Activated T-cell treated with anti-CD3 and anti-CD28 coated beads, Interleukin-2, amount 50 U/mL, for 4 hours (primary cell): Measurements from ENCODE around the gene INO80. TPM values are rescaled to one million over a fixed set of nuclear protein-coding genes. Genes with fewer than 3 reads are reported as not detected.
A peak's percentile ranks its signal among the peaks of the same experiment; 100 is the strongest.

Source experiments
- ATAC-seq, 2 donors: fragments of 200-7000 bp; cut with Tn5 transposase; one replicate each; pipeline ENCODE4 v1.10.0; 2021
- DNase-seq: peaks from one replicate; pipeline ENCODE4 v3.0.0-alpha.2; 2020
- H3K27me3 Mint-ChIP-seq: one replicate; pipeline ENCODE4 v1.8.0; 2021; ENCODE audit warnings: low read depth, mixed read lengths
- H3K36me3 Mint-ChIP-seq: one replicate; pipeline ENCODE4 v1.8.0; 2022; ENCODE audit warnings: mixed read lengths; ENCODE audit not compliant: insufficient read depth
- H3K4me1 Mint-ChIP-seq: one replicate; pipeline ENCODE4 v1.8.0; 2021; ENCODE audit warnings: low read depth, mixed read lengths
- H3K4me3 Mint-ChIP-seq: one replicate; pipeline ENCODE4 v1.8.0; 2021; ENCODE audit warnings: mild to moderate bottlenecking, moderate library complexity, mixed read lengths
- H3K9me3 Mint-ChIP-seq: one replicate; pipeline ENCODE4 v1.8.0; 2021; ENCODE audit warnings: mixed read lengths
- total RNA-seq, 3 donors: library from RNA; stranded (reverse); gene quantifications; one replicate each; pipeline ENCODE4 v1.2.1, GENCODE V29; 2021

INO80 gene
- total RNA-seq, 3 donors from 2014 or later, result 39.2 to 42.0 (median 40.5) TPM

DNA sequence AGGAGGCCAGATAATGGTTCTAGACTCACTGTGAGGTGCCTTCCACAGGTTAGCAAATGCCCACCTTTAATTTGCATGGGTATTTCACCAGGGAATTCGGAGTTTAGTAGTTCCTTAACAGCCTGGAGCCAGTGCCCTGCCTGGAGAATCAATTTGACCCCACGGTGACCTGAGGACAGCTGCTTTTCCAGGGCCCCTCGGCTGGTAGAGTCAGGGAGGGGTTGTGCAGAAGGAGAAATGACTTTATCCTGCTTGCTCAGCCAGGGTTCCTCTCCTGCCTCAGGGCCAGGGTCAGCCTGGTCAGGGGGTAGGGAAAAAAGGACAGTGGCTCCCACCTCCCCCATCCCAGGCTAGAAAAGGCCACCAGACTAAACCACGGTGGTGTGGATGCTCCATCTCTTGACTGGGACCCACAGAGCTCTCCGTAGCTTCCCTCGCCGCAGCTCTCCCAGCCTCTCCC is 175.0 kb downstream of the INO80 start:
- Mint-ChIP-seq H3K36me3 (no peaks in the 10 kb centered on the region), H3K4me1 (peaks cover 38% of the 10 kb centered on the region), H3K4me3 (peak overlapping the region; percentile 62), H3K27me3 (no peaks in the 10 kb centered on the region), H3K9me3 (no peaks in the 10 kb centered on the region)
- DNase-seq (no peak), ATAC-seq (no peak)

DNA sequence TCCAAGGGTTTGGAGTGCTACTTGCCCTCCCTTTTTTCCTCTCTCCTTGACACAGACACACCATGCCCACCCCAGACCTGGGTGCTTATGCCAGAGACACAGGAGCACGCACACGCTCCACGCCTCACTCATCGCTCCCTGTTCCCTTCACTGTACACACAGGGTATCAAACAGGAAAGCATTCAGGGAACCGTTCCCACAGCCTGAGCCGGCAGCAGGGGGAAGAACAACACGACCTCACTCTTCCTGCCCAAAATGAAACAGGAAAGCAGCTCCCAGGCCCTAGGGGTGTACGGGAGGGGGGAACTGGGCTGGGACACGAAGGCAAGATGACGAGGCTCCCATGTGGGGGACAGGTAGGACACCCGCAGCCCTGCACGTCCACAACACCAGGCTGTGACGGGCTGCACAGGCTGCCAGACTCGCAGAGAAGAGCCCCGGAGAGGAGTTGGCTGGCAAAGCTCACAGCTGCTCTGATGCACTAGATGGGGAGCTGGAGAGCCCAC is 175.7 kb downstream of the INO80 start:
- DNase-seq (no peak), ATAC-seq (no peak)
- no peaks in the 10 kb centered on the region for H3K27me3 Mint-ChIP-seq
- H3K4me1 Mint-ChIP-seq, result peaks cover 35% of the 10 kb centered on the region
- peak overlapping the region; percentile 31 for H3K4me3 Mint-ChIP-seq
- no peaks in the 10 kb centered on the region for H3K9me3 Mint-ChIP-seq
- H3K36me3 Mint-ChIP-seq, result no peaks in the 10 kb centered on the region

DNA sequence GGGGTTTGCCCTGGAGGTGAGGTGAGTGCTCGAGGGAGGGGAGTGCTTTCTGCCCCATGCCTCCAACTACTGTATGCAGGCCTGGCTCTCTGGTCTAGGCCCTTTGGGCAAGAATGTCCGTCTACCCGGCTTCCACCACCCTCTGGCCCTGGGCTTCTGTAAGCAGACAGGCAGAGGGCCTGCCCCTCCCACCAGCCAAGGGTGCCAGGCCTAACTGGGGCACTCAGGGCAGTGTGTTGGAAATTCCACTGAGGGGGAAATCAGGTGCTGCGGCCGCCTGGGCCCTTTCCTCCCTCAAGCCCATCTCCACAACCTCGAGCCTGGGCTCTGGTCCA is 177.6 kb downstream of the INO80 start:
- no peak for ATAC-seq
- no peaks in the 10 kb centered on the region for H3K9me3 Mint-ChIP-seq
- no peak overlapping the region for H3K4me3 Mint-ChIP-seq
- peaks cover 2% of the 10 kb centered on the region for H3K27me3 Mint-ChIP-seq
- no peak for DNase-seq
- peaks cover 28% of the 10 kb centered on the region for H3K4me1 Mint-ChIP-seq
- no peaks in the 10 kb centered on the region for H3K36me3 Mint-ChIP-seq

DNA sequence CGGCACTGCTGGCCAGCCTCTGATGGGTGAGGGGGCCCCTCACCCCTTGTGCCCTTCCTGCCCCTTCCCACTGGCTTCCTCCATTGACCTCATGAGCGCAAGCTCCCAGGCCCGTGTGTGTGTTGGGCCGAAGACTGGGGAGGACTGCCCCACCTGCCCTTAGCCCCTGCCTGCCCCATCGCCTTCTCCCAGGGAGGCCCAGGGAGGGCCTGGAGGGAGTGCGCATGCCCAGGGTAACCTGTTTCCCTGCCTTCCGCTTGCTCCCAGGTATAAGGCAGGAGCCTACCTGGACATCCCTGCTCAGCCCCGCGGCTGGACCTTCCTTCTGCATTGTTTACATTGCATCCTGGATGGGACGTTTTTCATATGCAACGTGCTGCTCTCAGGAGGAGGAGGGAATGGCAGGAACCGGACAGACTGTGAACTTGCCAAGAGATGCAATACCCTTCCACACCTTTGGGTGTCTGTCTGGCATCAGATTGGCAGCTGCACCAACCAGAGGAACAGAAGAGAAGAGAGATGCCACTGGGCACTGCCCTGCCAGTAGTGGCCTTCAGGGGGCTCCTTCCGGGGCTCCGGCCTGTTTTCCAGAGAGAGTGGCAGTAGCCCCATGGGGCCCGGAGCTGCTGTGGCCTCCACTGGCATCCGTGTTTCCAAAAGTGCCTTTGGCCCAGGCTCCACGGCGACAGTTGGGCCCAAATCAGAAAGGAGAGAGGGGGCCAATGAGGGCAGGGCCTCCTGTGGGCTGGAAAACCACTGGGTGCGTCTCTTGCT is 178.1 kb downstream of the INO80 start:
- Mint-ChIP-seq H3K27me3 (peaks cover 5% of the 10 kb centered on the region), H3K36me3 (no peaks in the 10 kb centered on the region), H3K9me3 (no peaks in the 10 kb centered on the region), H3K4me1 (peaks cover 23% of the 10 kb centered on the region), H3K4me3 (no peak overlapping the region)
- DNase-seq (no peak), ATAC-seq (no peak)

DNA sequence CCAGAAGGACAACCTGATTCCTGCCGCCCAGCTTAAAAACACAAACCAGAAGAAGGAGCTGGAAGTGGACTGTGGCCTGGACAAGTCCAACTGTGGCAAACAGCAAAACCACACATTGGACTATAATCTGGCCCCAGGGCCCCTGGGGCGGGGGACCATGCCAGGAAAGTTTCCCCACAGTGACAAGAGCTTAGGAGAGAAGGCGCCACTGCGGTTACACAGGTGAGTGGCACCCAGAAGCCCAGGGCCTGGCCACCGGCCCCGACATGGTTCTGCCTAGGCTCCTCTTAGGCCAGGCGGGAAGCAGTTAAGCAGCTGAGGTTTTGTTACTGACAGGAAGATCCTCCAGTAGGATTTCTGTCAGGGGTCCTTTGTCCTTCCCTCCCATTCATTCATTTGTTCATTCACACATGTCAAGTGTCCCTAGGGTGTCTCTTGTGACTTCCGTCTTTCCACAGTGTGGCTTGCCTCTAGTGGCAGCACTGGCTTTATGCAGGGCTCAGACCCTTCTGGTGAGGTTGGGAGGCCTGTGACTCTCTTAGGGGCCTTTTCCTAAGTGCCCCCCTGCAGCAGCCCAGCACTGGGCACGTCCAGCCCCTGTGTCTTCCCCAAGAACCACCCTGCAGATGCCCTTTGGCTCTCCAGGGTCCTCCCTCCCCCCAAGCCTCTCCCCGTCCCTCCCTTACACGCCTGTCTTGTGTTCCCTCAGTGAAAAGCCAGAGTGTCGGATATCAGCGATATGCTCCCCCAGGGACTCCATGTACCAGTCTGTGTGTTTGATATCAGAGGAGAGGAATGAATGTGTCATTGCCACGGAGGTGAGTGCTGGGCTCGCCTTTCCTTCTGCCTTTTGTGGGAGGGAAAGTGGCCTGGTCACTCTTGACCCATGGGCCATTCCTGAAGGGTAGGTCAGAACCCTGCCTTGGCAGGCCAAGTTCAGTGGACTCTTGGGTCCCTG is 179.1 kb downstream of the INO80 start:
- no peak overlapping the region for H3K4me3 Mint-ChIP-seq
- H3K36me3 Mint-ChIP-seq, result no peaks in the 10 kb centered on the region
- ATAC-seq (no peak), DNase-seq (no peak)
- peaks cover 11% of the 10 kb centered on the region for H3K27me3 Mint-ChIP-seq
- peaks cover 16% of the 10 kb centered on the region for H3K4me1 Mint-ChIP-seq
- no peaks in the 10 kb centered on the region for H3K9me3 Mint-ChIP-seq

DNA sequence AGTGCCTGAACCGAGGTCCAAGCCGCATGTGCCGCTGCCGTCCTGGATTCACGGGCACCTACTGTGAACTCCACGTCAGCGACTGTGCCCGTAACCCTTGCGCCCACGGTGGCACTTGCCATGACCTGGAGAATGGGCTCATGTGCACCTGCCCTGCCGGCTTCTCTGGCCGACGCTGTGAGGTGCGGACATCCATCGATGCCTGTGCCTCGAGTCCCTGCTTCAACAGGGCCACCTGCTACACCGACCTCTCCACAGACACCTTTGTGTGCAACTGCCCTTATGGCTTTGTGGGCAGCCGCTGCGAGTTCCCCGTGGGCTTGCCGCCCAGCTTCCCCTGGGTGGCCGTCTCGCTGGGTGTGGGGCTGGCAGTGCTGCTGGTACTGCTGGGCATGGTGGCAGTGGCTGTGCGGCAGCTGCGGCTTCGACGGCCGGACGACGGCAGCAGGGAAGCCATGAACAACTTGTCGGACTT is 179.8 kb downstream of the INO80 start:
- no peaks in the 10 kb centered on the region for H3K9me3 Mint-ChIP-seq
- DNase-seq, result no peak

DNA sequence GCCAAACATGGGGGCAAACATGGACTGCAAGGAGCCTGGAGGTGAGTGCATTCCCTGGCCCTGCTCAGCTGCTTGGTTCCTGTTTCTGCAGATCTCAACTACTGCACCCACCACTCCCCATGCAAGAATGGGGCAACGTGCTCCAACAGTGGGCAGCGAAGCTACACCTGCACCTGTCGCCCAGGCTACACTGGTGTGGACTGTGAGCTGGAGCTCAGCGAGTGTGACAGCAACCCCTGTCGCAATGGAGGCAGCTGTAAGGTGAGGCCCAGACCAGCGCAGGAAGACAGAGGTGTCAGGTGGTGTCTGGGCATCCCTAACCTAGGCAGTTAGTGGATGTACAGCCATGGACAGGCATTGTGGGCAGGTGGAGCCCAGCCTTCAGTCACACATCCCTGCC is 181.6 kb downstream of the INO80 start:
- Mint-ChIP-seq H3K4me1 (peaks cover 20% of the 10 kb centered on the region), H3K36me3 (no peaks in the 10 kb centered on the region), H3K9me3 (no peaks in the 10 kb centered on the region), H3K4me3 (no peak overlapping the region), H3K27me3 (peaks cover 34% of the 10 kb centered on the region)
- no peak for DNase-seq
- ATAC-seq, result no peak

More for the DNA sequence above, 179.8 kb downstream of the INO80 start:
- ATAC-seq, result no peak
- Mint-ChIP-seq H3K4me3 (no peak overlapping the region), H3K27me3 (peaks cover 18% of the 10 kb centered on the region), H3K36me3 (no peaks in the 10 kb centered on the region), H3K4me1 (peaks cover 18% of the 10 kb centered on the region)

DNA sequence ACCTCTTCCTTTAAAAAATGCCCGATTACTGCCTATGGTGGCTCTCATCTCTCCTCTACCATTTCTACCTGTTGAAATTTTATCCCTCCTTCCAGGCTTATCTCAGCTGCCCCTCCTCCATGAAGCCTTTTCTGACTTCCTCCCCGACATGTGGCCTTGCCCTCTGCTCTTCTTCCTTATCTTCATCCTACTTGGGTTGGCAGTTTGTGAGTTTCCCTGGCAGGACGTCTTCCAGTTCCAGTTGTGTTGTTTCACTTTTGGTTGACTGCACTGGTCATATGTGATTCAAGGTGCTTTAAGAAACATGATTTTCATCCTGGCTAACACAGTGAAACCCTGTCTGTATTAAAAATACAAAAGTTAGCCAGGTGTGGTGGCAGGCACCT is 182.6 kb downstream of the INO80 start:
- Mint-ChIP-seq H3K4me3 (no peak overlapping the region), H3K27me3 (peaks cover 41% of the 10 kb centered on the region), H3K4me1 (peaks cover 25% of the 10 kb centered on the region), H3K36me3 (no peaks in the 10 kb centered on the region), H3K9me3 (no peaks in the 10 kb centered on the region)
- DNase-seq (no peak), ATAC-seq (no peak)

DNA sequence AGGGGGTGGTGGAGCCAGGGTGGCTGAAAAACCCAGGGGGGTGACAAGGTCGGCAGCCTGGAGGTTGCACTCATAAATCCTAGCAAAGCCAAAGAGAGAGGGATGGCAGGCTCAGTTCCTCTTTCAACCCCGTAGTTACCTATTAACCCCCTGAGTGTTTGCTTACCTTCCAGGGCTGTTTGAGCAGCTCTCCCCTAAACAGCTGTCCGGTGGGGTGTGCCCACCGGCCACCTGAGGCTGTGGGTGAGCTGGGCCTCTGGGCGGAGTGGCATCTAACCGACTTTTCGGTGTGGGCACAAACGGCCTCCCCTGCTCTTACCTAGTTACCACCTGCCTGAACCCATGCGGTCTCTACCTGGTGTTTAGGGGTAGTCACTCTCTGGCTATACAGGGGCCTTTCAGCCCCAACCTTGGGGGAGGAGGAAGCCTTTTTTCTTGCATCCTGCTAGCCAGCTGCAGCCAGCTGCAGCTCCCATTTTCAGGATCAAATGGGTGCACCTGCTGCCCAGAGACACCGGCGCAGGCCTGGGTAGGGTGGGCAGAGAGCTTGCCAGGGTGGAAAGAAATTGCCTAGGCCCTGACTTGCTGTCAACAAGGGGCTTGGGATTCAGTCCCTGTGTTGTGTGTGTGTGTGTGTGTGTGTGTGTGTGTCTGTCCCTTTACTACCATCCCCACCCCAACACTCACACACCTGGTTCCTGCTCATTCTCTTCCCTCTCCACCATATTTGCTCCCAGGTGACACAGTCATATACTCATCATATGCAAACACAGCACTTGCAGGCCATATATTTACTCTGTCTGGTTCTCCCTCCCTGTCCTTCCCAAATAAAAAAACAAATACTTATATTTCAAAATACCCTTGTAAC is 183.2 kb downstream of the INO80 start:
- peaks cover 45% of the 10 kb centered on the region for H3K27me3 Mint-ChIP-seq
- no peaks in the 10 kb centered on the region for H3K9me3 Mint-ChIP-seq
- no peaks in the 10 kb centered on the region for H3K36me3 Mint-ChIP-seq
- peaks cover 29% of the 10 kb centered on the region for H3K4me1 Mint-ChIP-seq
- no peak for ATAC-seq
- no peak for DNase-seq
- H3K4me3 Mint-ChIP-seq, result no peak overlapping the region

DNA sequence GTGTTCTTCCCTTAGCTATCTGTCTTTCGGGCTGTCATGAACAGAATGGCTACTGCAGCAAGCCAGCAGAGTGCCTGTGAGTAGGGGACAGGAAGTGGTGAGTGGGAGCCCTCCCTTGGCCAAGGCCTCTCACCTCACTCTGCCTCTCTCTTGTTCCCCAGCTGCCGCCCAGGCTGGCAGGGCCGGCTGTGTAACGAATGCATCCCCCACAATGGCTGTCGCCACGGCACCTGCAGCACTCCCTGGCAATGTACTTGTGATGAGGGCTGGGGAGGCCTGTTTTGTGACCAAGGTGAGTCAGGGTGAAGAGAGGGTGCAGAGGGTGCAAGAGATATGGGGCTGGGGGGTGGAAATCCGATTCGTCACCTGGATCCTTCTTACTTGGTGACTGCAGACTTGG is 183.9 kb downstream of the INO80 start:
- peaks cover 31% of the 10 kb centered on the region for H3K4me1 Mint-ChIP-seq
- ATAC-seq (no peak), DNase-seq (no peak)
- H3K36me3 Mint-ChIP-seq, result no peaks in the 10 kb centered on the region
- no peaks in the 10 kb centered on the region for H3K9me3 Mint-ChIP-seq
- no peak overlapping the region for H3K4me3 Mint-ChIP-seq
- H3K27me3 Mint-ChIP-seq, result peaks cover 48% of the 10 kb centered on the region

DNA sequence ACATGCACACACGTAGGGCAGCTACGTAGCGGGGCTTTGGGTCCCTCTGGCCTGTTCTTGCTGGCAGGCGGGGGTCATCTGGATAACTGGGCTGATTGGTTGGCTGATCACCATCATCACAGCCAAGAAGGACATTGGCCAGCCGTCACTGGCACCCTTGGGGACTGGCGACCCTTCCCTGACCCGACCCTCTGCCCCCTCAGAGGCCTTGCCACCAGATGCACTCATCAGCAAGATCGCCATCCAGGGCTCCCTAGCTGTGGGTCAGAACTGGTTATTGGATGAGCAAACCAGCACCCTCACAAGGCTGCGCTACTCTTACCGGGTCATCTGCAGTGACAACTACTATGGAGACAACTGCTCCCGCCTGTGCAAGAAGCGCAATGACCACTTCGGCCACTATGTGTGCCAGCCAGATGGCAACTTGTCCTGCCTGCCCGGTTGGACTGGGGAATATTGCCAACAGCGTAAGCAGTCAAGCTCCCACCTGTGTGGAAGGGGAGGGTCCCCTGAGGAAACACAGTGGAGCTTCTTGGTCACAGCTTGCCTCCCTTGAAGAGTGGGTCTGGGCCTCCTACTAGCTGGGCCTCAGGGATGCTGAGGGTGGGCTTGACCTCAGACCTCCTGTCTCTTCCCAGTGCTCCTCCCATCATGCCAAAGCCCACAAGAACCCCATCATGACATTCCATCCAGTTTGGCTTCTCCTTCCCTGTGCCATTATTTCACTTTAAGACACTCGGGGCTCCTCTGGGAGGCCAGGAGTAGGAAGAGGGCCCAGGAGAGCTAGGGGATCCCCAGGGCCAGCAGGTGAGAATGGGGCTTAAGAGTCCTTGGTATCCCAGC is 184.6 kb downstream of the INO80 start:
- Mint-ChIP-seq H3K4me1 (peaks cover 37% of the 10 kb centered on the region), H3K4me3 (peak overlapping the region; percentile 24), H3K27me3 (peaks cover 55% of the 10 kb centered on the region), H3K9me3 (no peaks in the 10 kb centered on the region), H3K36me3 (no peaks in the 10 kb centered on the region)
- ATAC-seq (no peak), DNase-seq (no peak)

DNA sequence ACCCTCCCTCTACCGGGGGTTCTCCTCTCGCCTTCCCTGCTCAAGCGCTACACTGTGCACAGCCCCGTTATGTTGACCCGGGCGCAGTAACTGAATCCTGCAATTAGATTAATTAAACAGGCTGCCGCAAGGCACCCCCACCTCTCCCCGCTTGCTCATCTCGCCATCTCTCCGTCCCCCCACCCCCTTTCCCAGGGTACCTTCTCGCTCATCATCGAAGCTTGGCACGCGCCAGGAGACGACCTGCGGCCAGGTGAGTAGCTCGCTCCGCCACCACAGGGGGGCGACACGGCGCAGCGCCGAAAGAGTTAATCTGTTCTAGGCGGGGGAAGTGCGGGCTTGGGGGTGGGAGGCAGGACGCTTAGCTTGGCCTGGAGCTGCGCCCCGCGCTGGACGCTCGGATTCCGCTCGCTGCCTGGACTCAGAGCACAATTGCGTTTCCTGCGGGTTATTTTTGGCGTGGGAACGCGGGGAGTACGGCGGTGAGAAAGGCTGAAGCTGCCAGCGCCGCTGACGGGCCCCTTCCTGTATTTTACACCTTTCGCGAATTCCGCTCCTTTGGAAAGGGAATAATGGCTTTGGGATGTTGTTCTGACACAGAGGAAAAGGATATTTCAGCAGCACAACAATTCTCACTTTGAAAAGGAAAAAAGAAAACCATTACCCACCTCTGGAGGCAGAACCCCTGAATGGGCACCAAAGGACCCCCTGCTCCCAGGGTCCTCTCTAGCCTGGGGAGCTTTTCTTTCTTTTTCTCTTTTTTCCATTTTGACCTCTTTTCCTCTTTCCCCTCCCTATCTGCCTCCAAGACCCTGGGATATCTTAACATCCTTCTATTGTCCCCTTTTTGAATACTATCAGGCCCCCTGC is 185.4 kb downstream of the INO80 start:
- peaks cover 41% of the 10 kb centered on the region for H3K4me1 Mint-ChIP-seq
- no peaks in the 10 kb centered on the region for H3K9me3 Mint-ChIP-seq
- ATAC-seq (peak in 1 of 2 donors; percentile 16), DNase-seq (peak; percentile 53)
- peaks cover 62% of the 10 kb centered on the region for H3K27me3 Mint-ChIP-seq
- no peaks in the 10 kb centered on the region for H3K36me3 Mint-ChIP-seq
- H3K4me3 Mint-ChIP-seq, result peak overlapping the region; percentile 71
